GM18870 (cell line): ENCODE data around the gene TRIL.

Source experiments
- ATAC-seq: cut with Tn5 transposase; IDR thresholded peaks from one replicate; pipeline ENCODE4 v1.9.1; 2021; ENCODE audit warnings: moderate library complexity; ENCODE audit not compliant: unreplicated experiment

Gene TRIL

DNA sequence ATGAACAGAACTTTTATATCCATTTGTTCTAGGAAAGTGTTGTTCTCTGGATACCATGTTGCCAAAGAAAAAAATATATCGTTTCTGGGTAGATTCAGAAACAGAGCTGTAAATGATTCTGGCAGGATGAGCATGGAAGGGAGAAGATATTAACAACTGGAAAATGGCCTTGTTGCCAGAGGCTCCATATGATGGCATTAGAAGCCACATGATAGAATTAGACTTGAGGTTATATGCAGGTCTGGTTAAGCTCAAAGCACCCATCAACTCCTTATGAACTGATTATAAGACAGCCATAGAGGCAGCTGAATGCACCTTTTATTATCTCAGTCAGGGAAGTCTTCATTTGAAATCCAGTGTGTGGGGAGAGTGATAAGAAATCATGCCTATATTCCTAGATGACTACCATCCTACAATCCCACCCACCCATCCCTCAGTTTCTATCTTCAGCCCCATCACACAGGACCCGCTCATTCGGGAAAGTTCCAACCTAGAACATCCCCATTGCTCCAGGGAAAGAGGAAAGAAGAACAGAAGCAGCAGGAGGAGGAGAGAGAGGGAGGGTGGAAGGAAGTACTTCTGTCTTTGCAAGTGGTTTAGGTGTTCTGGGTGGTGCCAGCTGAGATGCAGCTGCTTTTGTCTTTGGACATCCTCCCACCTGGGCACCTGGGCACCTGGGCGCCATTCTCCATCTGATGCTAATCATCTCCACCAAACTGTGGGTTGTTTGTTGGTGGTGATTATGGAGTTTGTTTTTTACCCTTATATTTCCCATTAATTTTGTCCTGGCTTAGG, 25.5 kb upstream of the TRIL start:
- no peak for ATAC-seq

DNA sequence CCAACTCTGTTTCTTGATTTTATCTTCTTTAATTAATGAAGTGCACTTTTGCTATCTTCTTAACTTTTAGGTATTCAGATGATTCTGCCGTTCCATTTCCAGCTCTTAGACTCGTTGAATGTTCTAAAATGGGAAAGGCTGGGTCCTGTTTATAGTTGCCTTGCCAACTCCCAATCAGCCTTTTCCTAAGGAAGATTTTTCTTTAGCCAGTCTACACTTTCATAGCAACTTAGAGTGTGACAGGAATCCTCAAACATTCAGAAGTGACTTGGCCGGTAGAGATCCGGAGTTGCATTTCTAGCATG, 23.0 kb upstream of the TRIL start:
- no peak for ATAC-seq

- no peak for ATAC-seq
Observed at GRCh38 chr7:28980451-28981160, 22.5 kb upstream of the TRIL start.

GRCh38 chr7:28979776-28980175, 21.6 kb upstream of the TRIL start:
- no peak for ATAC-seq

DNA sequence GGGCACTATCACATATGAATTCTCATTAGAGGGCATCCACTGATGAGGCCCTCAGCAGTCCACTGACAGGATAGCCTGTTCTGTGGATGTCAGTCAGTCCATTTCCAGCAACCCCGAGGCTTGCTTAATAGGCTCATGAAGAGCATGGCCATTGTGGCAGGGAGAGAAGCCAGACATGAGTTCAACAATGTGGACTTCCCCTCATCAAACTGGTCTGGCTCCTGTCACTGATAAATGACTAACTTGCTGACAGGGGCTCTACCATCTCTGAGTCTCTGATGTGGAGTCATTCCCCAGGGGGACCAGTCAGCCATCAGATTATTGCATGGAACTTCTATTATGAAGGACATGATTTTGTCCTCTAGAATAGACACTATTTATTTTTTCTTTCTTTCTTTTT, 19.8 kb upstream of the TRIL start:
- ATAC-seq: no peak

DNA sequence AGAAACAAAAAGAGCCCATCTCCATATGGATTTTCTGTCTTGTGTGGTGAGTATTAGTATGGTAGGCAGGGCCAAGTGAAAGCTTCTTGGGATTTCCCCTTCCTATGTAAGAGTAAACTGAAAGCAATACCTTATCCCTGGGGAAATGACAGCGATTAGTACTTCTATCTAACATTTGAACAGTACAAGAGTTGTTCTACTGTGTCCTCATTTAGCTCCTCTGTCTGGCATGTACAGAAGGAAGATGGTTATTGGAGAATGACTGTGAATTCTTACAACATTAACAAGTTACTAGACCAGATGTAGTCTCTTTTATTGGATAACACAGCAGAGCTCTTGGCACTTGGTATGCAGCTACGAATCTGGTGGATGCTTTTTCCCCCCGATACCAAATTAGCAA, 17.9 kb upstream of the TRIL start:
- ATAC-seq: no peak

DNA sequence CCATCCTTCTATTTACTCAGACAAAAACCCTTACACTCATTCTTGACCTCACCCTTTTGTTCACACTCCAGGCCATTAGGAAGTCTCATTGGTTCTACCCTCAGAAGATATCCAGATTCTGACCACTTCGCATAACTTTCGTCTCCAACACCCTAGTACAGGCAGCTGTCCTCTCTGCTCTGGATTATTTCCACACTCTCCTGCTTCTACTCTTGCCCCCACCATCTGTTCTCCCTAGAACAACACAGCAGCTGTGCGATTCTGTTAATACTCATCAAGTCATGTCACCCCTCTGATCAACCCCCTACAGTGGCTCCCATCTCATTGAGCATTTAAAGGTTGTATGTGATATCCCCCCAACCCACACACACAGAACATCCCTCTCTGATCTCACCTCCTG, 15.5 kb upstream of the TRIL start:
- no peak for ATAC-seq

DNA sequence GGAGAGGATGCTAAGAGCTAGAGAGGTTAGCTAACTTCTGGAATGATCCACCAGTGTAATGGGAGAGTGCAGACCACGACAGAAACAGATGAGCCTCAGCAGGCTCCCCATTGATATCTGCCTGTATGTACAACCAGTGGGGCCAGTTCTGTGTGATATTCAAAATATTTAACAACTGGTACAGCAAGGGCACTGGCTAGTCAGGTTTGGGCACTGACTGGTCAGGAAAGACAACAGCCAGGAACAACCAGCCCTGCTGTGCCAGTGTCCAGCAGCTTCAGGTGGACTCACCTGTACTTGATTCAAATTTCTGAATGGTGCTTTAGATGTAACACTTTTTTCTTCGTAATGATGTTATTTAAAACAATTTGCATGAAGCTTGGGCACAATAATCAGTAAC, 5.9 kb upstream of the TRIL start:
- no peak for ATAC-seq

GRCh38 chr7:28961972-28962371, 3.8 kb upstream of the TRIL start:
- no peak for ATAC-seq

- no peak for ATAC-seq
Observed at GRCh38 chr7:28960071-28960840, 2.1 kb upstream of the TRIL start.

DNA sequence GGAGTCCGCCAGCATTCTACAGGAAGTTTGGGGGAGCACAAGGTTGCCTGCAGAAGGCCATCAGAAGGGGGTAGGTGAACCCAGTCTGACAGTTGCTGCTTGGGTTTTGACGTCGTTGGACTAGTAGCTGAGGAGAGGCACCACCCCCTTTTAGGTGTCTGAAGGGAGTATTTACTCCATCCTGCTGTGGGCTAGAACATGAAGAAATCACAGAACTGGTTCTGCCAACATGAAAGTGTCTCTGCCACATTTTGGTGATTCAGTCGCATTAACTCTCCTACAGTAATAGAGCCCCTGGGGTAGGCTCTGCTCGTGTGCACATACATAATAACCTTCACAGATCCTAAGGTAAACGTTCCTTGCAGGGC, 834 bp upstream of the TRIL start:
- no peak for ATAC-seq

GRCh38 chr7:28957751-28958234, 337 bp downstream of the TRIL start:
- ATAC-seq: no peak

DNA sequence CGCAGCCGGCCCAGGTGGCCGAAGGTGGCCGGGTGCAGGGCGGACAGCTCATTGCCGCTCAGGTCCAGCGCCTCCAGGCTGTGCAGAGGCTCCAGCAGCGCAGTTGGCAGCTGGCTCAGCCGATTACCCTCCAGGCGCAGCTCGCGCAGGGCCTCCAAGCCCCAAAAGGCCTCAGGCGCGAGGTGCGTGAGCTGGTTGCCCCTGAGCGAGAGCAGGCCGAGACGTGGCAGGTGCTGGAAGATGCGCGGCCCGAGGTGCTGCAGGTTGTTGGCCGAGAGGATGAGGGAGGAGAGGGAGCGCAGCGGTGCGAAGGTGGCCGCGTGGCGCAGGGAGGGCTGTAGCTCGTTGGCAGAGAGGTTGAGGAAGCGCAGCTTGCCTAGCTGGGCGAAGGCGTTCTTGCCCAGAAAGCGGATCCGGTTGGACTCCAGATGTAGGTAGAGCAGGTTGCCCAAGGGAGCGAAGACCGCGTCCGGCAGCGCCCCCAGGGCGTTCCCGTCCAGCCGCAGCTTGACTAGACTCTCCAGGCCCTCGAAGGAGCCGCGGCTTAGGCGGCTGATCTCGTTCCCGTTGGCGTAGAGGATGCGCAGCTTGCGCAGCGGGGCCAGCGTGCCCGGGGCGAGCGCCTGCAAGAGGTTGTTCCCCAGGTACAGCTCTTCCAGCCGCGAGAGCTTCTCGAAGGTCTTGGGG, 923 bp downstream of the TRIL start:
- no peak for ATAC-seq

DNA sequence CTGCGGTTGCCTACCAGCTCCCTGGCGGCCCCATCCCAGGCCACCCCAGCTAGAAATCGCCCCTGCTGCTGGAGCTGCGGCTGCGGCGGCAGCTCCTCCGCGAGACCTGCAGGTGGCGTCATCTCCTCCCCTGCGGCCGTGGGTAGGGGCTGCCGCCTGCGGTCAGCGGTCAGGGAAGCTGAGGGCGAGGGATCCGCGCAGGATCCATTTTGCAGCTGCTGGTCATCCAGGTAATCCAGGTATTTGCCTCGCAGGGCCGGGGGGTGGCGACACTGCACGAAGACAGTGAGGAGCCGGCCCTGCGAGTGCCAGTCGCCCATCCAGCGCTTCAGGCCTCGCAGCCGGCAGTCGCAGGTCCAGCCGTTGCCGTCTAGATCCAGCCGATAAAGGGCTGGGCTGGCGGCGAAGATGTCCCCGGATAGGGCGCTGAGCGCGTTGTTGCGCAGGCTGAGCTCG, 1.5 kb downstream of the TRIL start:
- ATAC-seq: no peak

DNA sequence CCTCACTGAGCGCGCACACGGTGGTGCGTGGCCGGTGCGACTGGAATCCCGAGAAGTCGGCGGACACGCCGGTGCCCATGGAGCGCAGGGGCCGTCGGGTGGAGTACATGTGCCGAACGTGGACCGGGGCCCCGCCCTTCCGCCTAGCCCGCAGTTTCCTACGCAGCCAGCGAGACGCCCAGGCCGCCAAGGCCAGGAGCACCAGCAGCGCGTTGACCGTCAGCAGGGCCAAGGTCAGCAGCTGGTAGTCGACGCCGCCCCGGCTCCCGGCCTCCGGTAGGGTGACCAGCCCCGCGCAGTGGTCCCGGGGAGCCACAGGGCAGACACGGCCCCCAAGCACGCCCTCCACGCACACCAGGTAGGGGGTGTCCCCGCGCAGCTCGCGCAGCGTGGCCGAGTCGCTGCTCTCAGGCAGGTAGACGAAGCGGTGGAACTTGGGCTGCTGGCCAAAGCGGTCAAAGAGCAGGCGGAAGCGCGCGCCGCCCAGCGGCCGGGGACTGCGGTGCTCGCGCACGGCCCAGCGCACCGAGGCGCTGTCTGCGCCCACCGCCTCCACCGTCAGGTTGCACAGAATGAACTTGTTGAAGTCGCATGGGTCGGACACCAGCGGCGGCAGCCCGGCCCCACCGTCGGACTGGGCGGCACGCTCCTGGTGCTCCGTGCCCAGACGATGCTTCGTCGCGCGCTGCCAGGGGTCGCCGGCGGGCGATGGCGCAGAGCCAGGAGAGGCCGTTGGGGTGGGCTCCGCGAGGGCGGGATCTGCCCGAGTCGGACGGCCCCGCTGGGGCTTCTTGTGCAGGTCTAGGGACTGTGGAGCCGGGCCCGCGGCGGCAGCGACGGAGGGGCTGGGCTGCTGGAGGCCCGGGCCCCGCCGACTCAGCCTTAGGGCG, 2.2 kb downstream of the TRIL start:
- no peak for ATAC-seq

GRCh38 chr7:28955356-28955717, 2.8 kb downstream of the TRIL start:
- ATAC-seq: no peak

DNA sequence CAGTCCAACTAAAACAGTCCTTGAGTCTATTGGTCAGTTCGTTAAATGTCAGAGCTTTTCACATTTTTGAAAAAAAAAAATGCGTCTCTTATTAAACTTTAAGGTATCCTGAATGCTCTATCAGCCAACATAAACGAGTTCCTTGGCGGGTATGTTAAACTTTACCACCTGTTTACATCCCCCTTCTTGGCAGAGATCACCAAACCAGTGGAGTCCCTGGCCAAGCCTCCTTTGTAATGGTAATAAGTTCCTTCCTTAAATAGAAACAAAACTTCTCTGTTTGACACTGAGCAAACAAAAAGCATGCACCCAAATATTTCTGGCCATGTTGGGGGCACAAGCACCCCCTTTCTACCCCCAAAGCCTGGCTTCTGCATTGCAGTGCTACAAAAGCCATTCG, 3.2 kb downstream of the TRIL start:
- no peak for ATAC-seq

DNA sequence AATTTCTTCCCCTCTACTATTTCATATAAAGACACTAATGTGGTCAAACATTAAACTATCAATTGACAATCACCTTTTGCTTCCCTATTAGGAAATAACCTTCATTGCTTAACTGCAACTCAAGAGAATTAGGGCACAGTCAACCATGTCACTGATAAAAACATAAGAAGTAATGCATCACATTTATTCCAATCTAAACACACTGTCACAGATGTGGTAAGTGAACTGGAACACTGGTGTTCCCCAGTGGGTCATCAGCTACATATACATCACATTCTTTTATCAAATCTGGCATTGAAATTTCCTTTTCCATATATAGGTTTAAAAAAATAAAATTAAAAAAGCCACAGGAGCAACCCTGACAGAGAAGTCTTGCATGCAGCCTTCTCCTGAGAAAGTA, 3.7 kb downstream of the TRIL start:
- ATAC-seq: no peak

- no peak for ATAC-seq
Observed at GRCh38 chr7:28953633-28954032, 4.5 kb downstream of the TRIL start.

- ATAC-seq: no peak
Observed at GRCh38 chr7:28942168-28942567, 16.0 kb downstream of the TRIL start.
